Activated T-helper 9 cell treated with anti-CD3 and anti-CD28 coated beads, Interleukin-2, amount 50 U/mL, for 16 hours (primary cell): ENCODE data around the gene ACVR2A.

Experiments used
- DNase-seq: peaks from one replicate; pipeline ENCODE4 v3.0.0-alpha.2; 2020; ENCODE audit warnings: low read depth

The ACVR2A gene

DNA sequence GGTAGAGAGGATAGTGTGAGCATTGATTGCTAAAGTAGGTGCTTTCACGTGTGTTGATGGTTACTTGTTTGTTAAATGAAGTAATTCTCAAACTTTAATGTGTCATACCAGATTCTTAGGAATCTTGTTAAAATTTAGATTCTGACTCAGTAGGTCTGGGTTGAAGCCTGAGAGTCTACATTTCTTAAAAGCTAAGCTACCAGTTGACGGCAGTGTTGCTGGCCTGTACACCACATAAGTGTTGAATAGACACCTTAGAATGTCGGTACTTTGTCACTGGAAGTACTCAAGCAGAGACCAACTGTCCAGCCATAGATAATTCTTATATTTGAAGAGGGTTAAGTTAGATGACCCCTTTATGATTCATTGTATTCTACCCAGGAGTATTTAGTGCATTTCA is 79.8 kb downstream of the ACVR2A start:
- no peak for DNase-seq

DNA sequence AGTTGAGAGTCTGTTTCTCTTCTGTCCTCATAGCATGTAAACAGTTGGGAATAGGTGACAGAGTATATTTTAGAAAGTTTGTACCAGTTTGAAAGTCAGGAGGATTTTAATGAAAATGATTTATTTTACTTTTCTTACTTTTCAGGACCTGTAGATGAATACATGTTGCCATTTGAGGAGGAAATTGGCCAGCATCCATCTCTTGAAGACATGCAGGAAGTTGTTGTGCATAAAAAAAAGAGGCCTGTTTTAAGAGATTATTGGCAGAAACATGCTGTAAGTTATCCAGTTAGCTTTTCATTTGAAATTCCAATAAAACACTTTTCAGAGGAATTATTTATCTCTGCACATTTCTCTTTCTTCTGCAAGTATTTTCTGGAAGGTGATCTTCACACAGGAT is 81.1 kb downstream of the ACVR2A start:
- no peak for DNase-seq

DNA sequence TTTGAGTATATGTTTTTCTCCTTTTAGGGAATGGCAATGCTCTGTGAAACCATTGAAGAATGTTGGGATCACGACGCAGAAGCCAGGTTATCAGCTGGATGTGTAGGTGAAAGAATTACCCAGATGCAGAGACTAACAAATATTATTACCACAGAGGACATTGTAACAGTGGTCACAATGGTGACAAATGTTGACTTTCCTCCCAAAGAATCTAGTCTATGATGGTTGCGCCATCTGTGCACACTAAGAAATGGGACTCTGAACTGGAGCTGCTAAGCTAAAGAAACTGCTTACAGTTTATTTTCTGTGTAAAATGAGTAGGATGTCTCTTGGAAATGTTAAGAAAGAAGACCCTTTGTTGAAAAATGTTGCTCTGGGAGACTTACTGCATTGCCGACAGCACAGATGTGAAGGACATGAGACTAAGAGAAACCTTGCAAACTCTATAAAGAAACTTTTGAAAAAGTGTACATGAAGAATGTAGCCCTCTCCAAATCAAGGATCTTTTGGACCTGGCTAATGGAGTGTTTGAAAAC is 82.3 kb downstream of the ACVR2A start:
- no peak for DNase-seq

DNA sequence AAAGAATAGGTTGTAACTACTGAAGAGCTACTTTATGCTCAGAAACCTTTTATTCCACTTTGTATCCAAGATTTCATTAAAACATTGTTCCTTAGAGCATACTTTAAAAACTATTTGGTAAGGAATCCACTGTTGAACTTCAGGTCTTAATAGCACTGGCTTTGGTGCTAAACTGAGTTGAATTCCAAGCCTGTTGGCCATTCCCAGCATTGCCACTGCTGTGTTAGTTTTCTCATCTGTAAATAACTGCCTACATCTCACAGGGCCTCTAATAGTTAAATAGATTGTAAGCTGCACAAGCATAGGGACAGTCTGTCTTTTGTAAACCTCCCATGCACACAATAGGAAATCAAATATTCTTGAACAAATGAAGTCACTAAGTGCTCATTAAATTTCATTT is 89.1 kb downstream of the ACVR2A start:
- no peak for DNase-seq

DNA sequence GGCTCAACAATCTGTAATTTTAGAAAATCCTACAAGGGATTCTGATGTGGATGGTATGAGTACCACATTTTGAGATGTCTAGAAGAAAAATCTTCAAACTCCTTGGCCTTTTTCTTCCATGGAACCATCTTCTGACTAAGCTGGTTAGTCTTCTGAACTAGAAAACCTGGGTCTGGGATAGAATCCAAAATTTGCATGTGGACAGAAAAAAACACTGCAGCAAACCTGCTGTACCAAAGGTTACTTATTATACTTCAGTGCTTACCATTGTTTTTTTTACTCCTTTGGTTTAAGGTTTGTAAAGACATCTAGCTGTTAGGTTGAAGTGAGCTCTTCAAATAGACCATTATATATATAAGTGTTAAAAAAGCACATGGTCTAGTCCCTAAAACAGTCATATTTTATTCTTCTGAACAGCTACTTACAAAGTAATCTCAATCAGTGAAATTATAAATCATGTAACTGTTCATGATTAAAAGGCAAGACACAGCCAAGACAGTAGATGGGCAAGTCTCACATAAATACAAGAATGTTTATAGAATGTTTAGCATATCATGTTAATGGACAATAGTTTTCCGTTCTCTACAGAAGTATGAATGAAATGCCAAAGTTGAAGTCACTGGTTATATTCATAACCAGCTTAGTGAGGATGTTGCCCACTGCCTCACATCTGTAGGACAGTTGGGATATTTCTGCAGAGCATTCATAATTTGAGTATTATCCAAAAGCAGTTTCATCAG is 90.2 kb downstream of the ACVR2A start:
- DNase-seq: no peak

DNA sequence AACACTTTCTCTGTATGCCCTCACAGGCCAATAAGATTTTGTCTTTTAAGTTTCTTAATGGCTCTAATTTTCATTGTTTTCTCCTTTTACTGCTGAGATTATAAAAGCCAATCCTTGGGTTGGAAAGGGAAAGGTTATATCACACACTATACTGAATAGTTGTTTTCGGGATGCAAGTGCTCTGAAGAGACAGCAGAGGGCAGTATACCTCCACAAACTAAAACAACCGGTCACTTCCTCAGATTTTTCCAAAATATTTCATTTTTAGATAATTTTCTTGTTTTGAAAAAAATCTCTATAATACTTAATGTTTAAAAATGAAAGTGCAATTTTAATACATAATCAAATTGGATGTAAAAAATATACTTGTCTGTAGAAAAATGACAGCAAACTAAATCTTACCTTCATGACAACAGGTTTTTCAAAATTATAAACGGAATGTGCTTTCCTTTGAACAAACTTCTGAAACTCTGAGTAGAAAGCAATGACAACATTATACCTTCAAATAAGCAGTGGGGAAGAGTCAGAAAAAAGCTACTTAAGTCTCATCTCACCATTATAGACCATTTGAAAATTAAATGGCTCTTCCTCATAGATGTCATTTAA is 93.0 kb downstream of the ACVR2A start:
- no peak for DNase-seq

DNA sequence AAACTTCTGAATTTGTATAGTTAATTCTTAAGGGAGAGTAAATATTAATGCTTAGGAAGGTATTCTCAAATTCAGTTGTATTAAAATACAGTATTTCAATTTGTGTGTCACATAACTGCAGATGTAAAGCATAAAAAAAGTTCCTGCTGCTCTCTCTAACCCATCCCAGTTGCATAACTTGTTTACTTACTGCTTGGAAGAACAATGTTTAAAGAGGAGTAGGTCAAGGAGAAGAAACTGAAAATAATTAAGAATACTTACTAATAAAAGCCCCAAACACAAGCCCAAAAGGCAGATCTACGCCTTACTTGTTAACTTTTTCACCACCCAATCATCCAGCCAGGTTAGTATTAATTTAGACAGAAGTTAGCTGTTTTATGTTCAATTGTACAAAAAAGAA is 94.5 kb downstream of the ACVR2A start:
- no peak for DNase-seq

DNA sequence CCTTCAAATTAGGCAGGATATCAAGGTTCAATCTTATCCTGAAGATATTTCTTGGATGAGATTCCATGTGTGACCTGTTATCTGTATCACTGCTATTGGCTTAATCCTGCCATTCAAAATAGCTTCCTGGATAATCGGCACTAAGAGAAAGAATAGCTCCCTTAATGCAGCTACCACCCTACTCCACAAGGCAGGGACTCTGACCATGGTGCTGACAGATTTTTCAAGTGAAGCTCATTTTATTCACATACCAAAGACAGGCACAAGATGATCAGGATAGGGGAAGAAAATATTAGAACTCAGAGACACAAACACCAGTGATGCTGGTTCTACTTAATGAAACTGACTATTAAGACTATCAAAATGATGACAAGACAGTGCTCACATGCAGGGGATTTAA is 100.8 kb downstream of the ACVR2A start:
- DNase-seq: no peak

DNA sequence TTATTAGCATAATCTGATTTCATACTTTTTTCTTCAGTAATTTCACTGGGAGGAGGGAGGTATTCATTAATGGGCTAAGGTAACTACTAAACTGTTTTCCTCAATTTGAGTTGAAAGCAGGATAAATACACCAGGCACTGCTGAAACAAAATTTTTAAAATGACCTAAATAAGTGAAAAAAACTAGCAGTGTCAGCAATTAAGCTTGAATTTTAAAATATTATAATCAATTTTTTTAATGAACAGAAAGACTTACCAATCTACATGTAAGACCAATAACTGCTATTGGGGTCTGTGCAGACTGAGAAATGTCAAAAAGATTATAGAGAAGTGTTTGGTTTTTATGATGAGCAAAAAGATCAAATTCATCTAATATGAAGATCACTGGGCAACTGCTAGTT is 107.3 kb downstream of the ACVR2A start:
- DNase-seq: no peak

DNA sequence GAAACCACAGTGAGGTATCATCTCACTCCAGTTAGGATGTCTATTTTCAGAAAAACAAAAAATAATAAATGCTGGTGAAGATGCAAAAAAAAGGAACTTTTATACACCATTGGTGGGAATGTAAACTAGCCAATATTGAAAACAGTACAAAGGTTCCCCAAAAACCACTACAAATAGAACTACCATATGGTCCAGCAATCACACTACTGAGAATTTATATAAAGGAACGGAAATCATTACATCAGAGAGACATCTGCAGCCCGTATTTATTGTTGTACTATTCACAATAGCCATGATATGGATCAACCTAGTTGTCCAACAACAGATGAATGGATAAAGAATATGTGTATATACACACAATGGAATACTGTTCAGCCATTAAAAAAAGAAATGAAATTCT is 123.7 kb downstream of the ACVR2A start:
- no peak for DNase-seq

DNA sequence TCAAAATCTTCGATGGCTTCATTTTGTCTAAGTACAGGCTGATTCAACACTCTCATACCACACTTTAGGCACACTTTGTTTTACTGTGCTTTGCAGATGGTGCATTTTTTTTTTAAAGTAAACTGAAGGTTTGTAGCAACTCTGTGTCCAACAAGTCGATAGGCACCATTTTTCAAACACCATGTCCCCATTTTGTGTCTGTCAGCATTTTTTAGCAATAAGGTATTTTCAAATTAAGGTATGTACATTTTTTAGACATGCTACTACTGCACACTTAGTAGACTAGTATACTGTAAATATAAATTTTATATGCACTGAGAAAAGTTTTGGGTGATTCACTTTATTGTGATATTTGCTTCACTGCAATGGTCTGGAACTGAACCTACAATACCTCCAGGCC is 131.3 kb downstream of the ACVR2A start:
- no peak for DNase-seq

DNA sequence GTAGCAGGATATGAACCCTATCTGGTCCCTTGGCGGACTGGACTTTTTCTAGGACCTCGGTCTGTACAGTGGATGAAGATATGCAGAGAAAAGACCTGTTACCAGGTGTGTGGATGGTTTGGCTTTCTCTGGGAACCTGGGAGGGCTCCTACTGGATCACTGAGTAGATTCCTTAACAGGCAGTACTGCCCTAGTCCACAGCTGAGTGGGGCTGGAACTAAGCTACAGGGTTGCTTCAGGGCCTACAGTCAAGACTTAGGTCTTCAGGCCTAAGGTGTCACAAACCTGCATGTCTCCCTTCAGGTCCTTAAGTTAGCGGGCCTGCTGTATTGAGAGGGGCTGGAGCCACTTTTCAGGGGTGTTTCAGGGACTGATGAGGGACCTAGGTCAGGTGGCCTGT is 132.8 kb downstream of the ACVR2A start:
- no peak for DNase-seq
